Measurements from ENCODE around the gene RNU6-1.

- TF ChIP-seq POLR2AphosphoS5 (IDR thresholded peaks at IDR 0.05; ENCODE audit: low read depth, low read length): no peak
- no peak for TF ChIP-seq SIN3A (IDR thresholded peaks at IDR 0.05; ENCODE audit: low read depth)
Observed at GRCh38 chr15:67835297-67836133, 4.3 kb downstream of the RNU6-1 start.

All from HCT116 (cell line).